ENCODE results near the gene KLHL11. TPM values are rescaled to one million over a fixed set of nuclear protein-coding genes. Genes with fewer than 3 reads are reported as not detected.
"Not testable (repeated sequence)": the region's sequence is repeated elsewhere in the genome, so short reads cannot be mapped to it uniquely, and the experiment has no call there.

KLHL11 gene
- total and polyA plus RNA-seq, 10 donors, result 0.17 to 25.2 (median 11.0) TPM

DNA sequence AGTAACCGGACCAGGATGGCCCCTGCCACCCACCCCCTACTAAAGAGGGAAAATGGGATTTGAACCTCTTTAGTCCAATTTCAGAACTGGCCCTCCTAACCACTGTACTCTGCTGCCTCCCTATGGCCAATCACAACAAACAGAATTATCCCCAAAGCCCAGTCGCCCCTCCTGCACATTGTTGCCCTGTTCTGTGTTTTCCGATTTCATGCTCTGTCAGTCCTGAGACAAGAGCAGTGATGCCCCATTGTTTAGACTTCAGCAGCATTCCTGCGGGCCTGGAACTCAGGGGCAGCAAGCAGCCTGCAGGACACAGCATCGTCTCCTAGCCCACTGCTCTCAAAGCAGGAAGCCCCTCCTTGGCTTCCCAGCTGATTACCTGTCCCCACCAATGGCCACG is 20.5 kb upstream of the KLHL11 start:
- H3K36me3 ChIP-seq, result peaks cover 4 to 100% (median 92%) of the 10 kb centered on the region in 6 donors
- TF ChIP-seq, protein P1, sequence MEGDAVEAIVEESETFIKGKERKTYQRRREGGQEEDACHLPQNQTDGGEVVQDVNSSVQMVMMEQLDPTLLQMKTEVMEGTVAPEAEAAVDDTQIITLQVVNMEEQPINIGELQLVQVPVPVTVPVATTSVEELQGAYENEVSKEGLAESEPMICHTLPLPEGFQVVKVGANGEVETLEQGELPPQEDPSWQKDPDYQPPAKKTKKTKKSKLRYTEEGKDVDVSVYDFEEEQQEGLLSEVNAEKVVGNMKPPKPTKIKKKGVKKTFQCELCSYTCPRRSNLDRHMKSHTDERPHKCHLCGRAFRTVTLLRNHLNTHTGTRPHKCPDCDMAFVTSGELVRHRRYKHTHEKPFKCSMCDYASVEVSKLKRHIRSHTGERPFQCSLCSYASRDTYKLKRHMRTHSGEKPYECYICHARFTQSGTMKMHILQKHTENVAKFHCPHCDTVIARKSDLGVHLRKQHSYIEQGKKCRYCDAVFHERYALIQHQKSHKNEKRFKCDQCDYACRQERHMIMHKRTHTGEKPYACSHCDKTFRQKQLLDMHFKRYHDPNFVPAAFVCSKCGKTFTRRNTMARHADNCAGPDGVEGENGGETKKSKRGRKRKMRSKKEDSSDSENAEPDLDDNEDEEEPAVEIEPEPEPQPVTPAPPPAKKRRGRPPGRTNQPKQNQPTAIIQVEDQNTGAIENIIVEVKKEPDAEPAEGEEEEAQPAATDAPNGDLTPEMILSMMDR (IDR thresholded peaks at IDR 0.05 in 8 of 11, conservative IDR thresholded peaks at IDR 0.05 in 3 of 11), result peak in 1 of 11 experiments; percentile 16
- TF ChIP-seq POLR2A (IDR thresholded peaks at IDR 0.05), result no peak
- no peak overlapping the region for H3K4me3 ChIP-seq
- H3K9me3 ChIP-seq, result no peaks in the 10 kb centered on the region
- 90 to 94% (median 92%) methylated on average over 6 of the region's 6 CpGs for WGBS, 5 donors
- peak overlapping the region in 5 of 8 donors; percentile 4 to 66 (median 46) for H3K27ac ChIP-seq
- no peak for DNase-seq
- intact Hi-C loops (cut with DNase I; ENCODE audit: low total_unique reads), result no loop called here
- peaks cover 0 to 7% (median 0%) of the 10 kb centered on the region in 6 donors for H3K4me1 ChIP-seq
- no peaks in the 10 kb centered on the region for H3K27me3 ChIP-seq (replicated peaks in 1 of 7)

DNA sequence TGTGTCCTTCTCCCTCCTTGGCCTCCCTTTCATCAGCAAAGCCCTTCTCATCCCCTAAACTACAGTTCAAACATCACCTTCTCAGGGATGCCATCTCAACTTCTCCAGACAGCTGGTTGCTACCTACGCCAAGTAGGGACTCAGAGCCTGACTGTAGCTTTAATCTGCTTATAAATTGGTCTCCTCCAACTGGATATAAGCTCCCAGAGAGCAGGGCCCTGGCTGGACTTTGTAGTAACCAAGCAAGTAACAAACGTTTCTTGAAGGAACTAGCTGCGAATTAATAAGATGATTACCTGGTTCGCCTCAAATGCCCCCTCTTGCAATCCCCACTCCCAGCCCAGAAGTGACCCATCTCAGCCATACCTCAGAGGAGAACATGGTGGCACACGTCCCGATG is 17.5 kb upstream of the KLHL11 start:
- H3K4me3 ChIP-seq, result no peak overlapping the region
- no peak overlapping the region for H3K27ac ChIP-seq
- H3K9me3 ChIP-seq, result no peaks in the 10 kb centered on the region
- peaks cover 0 to 7% (median 0%) of the 10 kb centered on the region in 6 donors for H3K4me1 ChIP-seq
- no peak for DNase-seq
- TF ChIP-seq, protein P1 (IDR thresholded peaks at IDR 0.05 in 8 of 11, conservative IDR thresholded peaks at IDR 0.05 in 3 of 11), result no peak
- no peak for TF ChIP-seq POLR2AphosphoS5 (IDR thresholded peaks at IDR 0.05)
- WGBS, 5 donors, result 91 to 96% (median 93%) methylated on average over 6 of the region's 6 CpGs
- H3K36me3 ChIP-seq, result peaks cover 12 to 100% (median 93%) of the 10 kb centered on the region in 6 donors
- no peaks in the 10 kb centered on the region for H3K27me3 ChIP-seq (replicated peaks in 1 of 7)
- intact Hi-C loops (cut with DNase I; ENCODE audit: low total_unique reads), result no loop called here

GRCh38 chr17:41880130-41880529 is 14.9 kb upstream of the KLHL11 start:
- 90 to 95% (median 92%) methylated on average over 4 of the region's 4 CpGs for WGBS, 5 donors
- Histone ChIP-seq H3K4me3 (no peak overlapping the region), H3K36me3 (peaks cover 9 to 97% (median 83%) of the 10 kb centered on the region in 6 donors)

GRCh38 chr17:41874293-41874670 is 9.1 kb upstream of the KLHL11 start:
- H3K9me3 ChIP-seq; DNase-seq; H3K27me3 ChIP-seq (replicated peaks in 1 of 7); H3K27ac ChIP-seq; H3K4me1 ChIP-seq; intact Hi-C loops (cut with DNase I; ENCODE audit: low total_unique reads); H3K4me3 ChIP-seq: not testable (repeated sequence)
- H3K36me3 ChIP-seq, result peaks cover 18 to 97% (median 84%) of the 10 kb centered on the region in 6 donors
- WGBS, 5 donors, result 93 to 99% (median 97%) methylated on average over 9 of the region's 9 CpGs

More at GRCh38 chr17:41880130-41880529, 14.9 kb upstream of the KLHL11 start:
- no peak overlapping the region for H3K27ac ChIP-seq
- no peak for DNase-seq
- intact Hi-C loops (cut with DNase I; ENCODE audit: low total_unique reads), result no loop called here
- no peaks in the 10 kb centered on the region for H3K27me3 ChIP-seq (replicated peaks in 1 of 7)
- no peaks in the 10 kb centered on the region for H3K4me1 ChIP-seq
- no peaks in the 10 kb centered on the region for H3K9me3 ChIP-seq
- TF ChIP-seq, protein P1 (IDR thresholded peaks at IDR 0.05 in 8 of 11, conservative IDR thresholded peaks at IDR 0.05 in 3 of 11), result no peak
- TF ChIP-seq POLR2AphosphoS5 (IDR thresholded peaks at IDR 0.05) (no peak), POLR2A (IDR thresholded peaks at IDR 0.05) (no peak)

Data from spleen (tissue), 11 donors.